ENCODE data around the gene FAM181B.

FAM181B gene, protein sequence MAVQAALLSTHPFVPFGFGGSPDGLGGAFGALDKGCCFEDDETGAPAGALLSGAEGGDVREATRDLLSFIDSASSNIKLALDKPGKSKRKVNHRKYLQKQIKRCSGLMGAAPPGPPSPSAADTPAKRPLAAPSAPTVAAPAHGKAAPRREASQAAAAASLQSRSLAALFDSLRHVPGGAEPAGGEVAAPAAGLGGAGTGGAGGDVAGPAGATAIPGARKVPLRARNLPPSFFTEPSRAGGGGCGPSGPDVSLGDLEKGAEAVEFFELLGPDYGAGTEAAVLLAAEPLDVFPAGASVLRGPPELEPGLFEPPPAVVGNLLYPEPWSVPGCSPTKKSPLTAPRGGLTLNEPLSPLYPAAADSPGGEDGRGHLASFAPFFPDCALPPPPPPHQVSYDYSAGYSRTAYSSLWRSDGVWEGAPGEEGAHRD

DNA sequence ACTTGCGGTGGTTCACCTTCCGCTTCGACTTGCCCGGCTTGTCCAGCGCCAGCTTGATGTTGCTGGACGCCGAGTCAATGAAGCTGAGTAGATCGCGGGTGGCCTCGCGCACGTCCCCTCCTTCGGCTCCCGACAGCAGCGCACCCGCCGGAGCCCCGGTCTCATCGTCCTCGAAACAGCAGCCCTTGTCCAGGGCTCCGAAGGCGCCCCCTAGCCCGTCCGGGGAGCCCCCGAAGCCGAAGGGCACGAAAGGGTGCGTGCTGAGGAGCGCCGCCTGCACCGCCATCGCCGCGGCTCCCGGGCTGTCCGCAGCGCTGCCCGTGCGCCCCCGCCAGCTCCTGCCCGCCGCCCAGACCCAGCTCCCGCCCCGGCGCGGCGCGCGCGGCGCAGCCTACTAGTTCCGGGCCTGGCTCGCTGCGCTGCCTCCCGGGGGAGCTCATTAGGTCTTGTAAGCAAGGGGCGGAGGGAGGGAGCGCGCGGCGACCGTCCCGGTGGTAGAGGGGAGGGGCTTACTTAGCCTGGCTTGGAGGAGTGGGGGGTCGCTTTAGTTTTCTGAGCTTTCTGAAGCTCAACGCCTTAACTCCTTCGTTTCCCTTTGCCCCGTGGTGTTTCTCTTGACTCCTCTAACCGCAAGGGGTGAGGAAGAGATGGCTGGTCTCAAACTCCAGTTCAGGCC is at the start of gene FAM181B:
Gene FAM181B, minus strand, starts transcription at position 421 of the 676 bp plus-strand sequence. Its CDS starts 135 bp downstream, at position 286.
- no peak for DNase-seq (ENCODE audit: low read depth in 2 of 2)

DNA sequence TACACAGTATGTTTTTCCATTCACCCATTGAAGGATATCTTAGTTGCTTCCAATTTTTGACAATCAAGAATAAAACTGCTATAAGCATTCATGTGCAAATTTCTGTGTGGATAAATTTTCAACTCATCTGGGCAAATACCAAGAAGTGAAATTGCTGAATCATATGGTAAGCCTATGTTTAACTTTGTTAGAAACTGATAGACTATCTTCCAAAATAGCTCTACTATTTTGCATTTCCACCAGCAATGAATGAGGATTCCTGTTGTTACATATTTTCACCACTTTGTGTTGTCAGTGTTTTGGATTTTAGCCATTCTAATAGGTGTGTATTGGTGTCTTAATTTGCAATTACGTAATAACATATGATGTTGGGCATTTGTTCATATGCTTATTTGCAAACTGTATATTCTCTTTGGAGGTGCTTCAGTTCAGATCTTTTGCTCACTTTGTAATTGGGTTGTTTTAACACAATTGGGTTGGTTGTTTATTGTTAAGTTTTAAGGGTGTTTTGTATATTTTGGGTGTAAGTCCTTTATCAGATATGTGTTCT is 49.2 kb upstream of the FAM181B start:
- DNase-seq (ENCODE audit: low read depth in 2 of 2), result no peak

DNA sequence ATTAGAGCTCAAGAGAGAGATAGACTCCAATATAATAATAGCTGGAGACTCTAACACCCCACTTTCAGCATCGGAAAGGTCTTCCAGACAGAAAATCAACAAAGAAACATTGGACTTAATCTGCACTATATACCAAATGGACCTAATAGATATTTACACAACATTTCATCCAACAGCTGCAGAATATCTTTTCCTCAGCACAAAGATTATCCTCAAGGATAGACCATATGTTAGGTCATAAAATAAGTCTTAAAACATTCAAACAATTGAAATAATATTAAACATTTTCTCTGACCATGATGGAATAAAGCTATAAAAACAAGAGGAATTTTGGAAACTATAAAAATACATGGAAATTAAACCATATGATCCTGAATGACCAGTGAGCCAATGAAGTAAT is 45.1 kb upstream of the FAM181B start:
- no peak for DNase-seq (ENCODE audit: low read depth in 2 of 2)

DNA sequence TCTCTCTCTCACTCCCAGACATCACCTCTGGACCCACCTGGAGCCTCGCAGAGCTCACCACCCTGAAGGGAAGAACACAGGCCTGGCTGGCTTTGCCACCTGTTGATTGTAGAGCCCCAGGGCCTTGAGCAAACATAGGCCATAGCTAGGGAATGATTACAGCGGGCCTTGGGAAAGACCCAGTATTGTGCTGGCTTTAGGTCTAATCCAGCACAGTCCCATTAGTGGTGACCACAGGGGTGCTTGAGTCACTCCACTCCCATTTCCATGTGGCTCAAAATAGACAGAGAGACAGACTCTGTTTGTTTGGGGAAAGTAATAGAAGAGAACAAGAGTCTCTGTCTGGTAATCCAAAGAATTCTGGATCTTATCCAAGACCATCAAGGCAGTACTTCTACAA is 42.7 kb upstream of the FAM181B start:
- no peak for DNase-seq (ENCODE audit: low read depth in 2 of 2)

DNA sequence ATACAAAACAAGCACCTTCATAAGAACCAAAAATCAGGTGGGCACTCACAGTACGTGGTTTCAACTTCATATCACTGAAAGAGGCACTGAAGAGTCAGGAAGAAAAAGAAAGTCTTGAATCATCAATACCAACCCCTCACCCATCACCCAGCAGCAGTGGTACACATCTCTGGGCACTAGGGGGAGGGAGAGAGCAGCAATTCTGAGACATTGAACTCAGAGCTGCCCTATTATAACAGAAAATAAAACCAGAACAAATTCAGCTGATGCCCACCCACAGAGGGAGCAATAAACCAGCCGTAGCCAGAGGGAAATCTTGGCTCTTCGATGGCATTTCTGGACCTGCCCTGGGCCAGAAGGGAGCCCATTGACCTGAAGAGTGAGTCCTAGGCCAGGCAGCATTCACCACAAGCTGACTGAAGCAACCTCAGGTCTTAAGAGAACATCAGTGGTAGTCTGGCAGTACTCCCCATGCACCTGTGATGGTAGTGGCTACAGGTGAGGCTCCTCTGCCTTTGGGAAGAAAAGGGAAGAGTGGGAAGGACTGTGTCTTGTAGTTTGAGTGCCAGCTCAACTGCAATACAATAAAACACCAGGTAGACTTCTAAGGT is 42.2 kb upstream of the FAM181B start:
- no peak for DNase-seq (ENCODE audit: low read depth in 2 of 2)

DNA sequence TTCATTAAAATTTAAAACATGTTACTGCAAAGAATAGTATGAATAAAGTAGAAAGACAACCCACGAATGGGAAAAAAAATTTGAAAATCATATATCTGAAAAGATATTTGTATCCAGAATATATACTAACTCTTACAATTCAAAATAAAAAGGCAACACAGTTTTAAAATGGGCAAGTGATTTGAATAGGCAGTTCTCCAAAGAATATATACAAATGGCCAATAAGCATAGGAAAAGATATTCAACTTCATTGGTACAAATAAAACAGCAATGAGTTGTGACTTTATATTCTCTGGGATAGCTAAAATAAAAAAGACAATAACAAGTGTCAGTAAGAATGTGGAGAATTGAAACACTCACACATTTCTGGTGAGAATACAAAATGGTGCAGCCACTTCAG is 41.6 kb upstream of the FAM181B start:
- DNase-seq (ENCODE audit: low read depth in 2 of 2), result no peak

DNA sequence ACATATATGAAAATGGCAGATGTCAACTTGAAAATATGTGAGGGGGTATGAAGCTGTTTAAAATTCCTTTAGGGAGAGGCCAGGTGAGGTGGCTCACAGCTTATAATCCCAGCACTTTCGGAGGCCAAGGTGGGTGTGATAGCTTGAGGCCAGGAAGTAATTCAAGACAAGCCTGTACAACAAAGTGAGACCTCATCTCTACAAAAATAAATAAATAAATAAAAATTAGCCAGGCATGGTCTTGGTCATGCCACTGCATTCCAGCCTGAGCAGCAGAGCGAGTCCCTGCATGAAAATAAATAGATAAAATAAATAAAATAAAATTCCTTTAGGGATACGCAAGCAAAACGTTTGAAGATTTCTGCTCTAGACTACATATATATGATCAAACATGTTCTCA is 38.1 kb upstream of the FAM181B start:
- DNase-seq (ENCODE audit: low read depth in 2 of 2), result no peak

DNA sequence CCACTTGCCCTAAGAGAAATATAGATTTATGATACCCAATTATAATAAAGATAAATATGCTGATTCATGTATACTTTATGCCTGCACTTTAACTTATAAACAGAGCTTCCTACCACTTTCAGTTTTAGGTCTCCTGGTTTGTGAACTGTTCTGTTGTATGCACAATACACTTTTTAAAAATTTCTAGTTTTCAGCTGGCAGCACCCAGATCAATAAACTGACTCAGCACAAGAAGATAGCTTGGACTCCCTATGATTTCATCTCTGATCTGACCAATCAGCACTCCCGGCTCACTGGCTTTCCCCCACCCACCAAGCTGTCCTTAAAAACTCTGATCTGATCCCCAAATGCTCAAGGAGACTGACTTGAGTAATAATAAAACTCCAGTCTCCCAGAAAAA is 33.5 kb upstream of the FAM181B start:
- no peak for DNase-seq (ENCODE audit: low read depth in 2 of 2)

DNA sequence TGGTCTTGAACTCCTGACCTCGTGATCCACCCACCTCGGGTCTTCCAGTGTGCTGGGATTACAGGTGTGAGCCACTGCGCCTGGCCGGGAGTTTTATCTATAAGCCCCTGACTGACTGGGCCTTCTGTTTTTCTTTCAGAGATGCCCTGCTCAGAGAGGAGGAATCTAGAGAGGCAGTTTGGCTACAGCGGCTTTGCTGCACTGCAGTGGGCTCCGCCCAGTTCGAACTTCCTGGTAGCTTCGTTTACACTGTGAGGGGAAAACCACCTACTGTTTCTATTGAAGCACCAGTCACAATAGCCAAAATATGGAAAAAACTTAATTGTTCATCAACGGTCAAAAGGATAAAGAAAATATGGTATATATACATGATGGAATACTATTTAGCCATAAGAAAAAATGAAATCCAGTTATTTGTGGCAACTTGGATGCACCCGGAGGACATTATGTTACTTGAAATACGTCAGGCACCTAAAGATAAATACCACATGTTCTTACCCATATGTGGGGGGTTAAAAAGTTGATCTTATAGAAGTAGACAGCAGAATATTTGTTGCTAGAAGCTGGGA is 31.9 kb upstream of the FAM181B start:
- no peak for DNase-seq (ENCODE audit: low read depth in 2 of 2)

DNA sequence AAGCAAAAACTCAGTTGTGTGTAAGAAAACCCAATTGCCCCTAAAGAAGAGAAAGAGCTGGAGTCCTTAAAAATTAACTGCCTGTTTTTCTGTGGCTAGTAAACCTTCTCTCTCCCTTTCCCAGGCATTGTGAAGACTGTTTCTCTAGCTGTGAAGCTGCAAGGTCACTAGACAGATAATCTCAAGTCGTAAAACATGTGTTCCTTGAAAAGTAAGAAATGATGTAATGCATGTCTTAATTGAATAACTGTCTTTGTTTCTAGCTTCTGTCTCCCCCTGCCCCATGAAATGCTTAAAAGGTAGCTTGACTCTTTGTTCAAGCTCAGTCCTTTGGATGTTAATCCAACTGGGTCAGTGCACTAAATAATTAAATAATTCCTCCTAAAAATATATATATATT is 29.5 kb upstream of the FAM181B start:
- DNase-seq (ENCODE audit: low read depth in 2 of 2), result no peak

DNA sequence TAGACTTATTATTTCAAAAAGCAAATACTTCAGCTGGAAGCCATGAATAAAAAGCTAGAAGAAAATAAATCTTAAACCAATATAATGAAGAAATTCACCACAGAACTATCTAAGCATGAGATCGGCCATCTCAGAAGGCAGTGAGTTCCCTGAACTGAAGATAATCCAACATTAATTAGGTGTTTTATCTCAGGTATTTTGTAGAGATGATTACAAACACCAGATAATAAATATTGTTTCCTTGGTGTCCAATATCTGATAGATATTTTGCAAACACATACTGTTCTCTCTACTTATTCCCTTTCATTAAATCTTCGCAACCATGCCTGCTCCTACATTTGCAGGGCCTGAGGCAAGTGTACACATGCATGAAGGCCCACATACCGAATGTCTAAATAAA is 26.0 kb upstream of the FAM181B start:
- no peak for DNase-seq (ENCODE audit: low read depth in 2 of 2)

DNA sequence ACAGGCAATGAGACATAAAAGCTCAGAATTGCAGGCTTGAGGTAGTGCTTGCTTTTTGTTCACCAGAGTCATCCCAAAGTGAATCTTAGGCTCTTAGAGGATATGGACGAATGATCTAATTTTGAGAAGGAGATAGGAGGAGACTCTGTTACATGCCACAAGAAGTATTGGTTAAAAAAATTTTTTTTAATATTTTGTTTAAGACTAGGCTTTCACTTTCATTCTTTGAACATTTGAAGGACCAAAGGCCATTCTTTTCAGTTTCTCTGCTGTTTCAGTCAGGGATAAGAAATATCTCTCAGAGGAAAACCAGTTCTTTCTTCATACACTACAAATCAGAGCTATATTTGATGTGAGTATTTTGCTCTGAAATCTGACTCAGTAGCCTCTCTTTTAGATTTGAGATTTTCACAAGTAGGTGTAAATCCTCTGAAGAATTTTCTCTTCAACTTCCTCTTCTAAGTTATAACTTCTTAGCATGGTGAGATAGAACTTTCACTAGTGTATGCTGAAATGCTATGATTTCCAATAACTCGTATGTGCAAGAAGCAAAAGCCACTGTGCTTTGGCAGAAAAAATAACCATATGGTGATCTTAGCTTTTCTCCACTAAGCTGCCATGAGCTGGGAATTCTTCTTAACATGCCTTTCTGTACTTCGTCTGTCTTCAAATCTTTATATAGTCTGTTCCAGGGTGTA is 24.1 kb upstream of the FAM181B start:
- no peak for DNase-seq (ENCODE audit: low read depth in 2 of 2)

DNA sequence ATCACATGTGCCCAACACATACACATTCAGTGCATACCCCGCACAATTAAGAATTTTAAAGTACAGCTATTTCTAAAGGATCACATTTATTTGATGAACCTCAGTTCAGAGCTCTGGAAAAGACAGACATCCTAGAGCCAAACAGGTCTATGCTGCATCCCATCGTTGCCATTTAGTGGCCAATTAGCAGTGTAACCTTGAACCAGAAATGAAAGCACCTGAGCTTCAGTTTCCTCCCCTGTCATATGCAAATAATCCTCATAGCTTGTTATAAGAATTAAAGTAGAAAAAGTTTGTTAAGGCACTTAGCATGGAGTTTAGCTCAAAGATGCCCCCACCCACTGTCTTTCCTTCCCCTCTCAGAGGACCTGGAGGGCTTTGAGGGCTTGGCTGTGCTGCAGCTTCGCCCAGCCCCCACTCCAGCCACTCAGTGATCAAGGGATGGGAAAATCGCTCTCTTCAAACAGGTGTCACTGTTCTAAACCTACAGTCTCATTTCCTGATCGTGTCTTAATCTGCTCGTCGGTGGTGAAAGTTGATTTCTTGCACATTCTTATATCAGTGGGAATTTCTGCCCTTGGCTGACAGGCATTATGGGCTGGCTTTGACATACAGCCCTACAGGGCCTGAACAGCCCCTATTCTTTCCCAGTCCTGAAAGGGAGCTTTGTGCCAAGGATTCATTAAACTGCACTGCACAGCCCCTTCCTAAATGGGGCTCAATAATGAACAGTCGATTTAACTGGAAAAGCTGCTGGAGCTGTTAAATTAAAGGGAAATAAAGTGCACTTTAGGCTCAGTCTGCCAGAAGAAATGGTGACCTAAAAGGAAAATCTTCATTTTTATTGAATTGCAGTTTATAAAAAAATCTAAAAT is 23.3 kb upstream of the FAM181B start:
- no peak for DNase-seq (ENCODE audit: low read depth in 2 of 2)

DNA sequence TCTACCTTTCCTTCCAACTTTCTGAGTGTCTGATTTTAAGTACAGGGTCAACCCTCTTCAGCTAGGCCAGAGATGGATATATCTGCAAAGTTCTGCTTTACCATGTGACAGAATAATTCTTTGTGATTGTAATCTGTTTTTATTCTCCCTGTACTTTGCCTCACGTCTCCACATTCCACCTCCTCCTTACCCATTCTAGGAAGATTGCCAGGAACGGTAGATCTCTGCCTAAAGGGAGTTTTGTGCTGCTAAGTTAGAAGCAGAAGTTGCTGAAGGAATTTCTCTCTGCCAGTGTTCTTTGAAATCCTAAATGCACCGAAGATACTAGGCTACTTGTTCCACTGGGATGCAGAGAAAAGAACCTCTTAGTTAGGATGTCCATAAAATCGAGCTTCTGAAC is 20.7 kb upstream of the FAM181B start:
- no peak for DNase-seq (ENCODE audit: low read depth in 2 of 2)

DNA sequence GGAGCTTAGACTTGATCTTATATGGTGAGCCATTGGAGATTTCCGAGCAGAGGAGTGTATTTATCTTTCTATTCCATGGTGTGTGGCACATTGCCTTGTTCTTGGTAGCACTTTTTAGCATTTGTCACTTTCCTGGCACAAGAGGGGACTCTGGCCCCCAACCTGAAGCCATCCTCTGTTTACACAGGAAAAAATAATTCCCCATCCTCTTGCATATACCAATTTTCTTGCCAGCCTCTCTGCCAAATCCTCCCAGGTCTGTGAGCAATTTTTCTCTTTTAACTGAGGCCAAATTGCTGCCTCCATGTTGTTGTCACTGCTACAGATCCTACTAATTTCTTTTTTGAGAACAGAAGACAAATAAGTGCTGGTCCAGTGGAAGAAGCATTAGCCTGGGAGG is 20.3 kb upstream of the FAM181B start:
- DNase-seq (ENCODE audit: low read depth in 2 of 2), result no peak

DNA sequence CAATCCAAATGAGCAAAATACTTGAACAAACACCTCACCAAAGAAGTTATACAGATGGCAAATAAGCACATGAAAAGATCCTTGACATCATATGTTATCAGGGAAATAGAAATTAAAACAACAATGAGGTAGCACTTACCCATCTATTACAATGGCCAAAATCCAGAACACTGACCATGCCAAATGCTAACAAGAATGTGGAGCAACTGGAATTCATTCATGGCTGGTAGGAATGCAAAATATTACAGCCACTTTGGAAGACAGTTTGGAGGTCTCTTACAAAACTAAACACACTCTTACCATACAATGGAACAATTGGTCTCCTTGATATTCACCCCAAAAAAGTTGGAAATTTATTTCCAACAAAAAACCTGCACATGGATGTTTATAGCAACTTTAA is 19.1 kb upstream of the FAM181B start:
- no peak for DNase-seq (ENCODE audit: low read depth in 2 of 2)

DNA sequence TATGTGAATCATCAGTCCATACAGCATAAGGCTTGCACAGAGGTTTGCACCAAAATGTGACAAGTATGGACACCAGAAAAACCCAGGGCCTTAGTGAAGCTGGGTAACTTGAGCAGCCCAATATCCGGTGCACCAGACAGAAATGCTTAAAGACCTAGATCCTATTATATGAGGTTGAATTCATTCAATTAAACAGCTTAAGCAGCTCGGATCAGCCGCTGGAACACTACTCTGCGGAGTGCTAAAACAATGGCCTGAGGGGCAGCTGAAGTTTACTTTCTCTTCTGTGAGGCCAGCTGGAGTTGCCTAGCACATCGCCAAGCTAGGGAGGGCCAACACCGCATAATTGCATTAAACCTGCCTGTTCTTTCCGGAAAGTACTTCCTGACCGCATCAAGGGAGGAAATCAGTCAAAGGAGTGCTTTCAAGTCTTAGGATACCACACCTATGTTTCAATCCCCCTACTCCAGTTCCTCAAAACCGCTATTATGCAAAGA is 17.0 kb upstream of the FAM181B start:
- DNase-seq (ENCODE audit: low read depth in 2 of 2), result no peak

DNA sequence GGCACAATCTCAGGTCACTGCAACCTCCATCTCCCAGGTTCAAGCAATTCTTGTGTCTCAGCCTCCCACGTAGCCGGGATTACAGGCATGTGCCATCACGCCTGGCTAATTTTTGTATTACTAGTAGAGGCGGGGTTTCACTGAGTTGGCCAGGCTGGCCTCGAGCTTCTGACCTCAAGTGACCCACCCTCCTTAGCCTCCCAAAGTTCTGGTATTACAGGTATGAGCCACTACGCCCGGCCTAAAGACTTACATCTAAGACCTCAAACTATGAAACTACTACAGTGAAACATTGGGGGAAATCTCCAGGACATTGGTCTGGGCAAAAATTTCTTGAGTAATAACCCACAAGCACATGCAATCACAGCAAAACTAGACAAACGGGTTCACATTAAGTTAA is 13.8 kb upstream of the FAM181B start:
- no peak for DNase-seq (ENCODE audit: low read depth in 2 of 2)

DNA sequence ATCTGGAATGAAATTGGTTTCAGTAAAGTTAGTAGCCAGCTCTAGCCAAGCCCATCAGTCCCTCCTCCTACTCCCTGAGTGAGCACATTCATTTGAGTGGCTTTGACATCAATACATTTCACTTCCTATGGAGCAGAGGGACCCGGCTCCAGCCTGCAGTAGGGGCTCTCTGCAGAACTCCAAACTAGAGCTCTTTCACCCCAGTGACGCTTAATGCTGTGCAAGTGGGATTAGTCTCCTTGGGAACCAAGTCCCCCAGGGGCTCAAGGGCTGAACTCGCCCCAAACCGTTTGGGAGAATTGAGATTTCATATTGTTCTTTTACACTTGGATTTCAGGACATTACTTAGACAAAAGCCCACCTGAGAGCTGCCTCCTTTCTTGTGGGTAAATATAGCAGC is 4.4 kb upstream of the FAM181B start:
- DNase-seq (ENCODE audit: low read depth in 2 of 2), result no peak

DNA sequence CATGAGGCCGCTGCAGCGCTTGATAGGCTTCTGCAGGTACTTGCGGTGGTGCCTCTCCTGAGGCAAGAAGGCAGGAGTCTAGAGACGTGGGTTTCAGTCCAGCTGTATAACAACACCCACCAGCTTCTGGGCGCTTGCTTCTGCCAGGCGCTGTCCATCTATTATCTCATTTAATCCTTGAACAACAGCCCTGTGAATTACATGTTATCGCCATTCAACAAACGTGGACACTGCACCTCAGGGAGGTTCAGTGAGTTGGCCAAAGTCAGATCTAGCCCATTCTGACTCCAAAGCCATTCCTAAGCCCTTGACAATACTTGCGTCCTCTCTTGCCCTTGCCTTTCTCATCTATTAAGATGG is 436 bp upstream of the FAM181B start:
- no peak for DNase-seq (ENCODE audit: low read depth in 2 of 2)

All from stimulated activated CD8-positive, alpha-beta memory T cell treated with anti-CD3 and anti-CD28 coated beads, Interleukin-15, amount 100 ng/mL, for 48 hours (primary cell).